ENCODE data around the gene MYRFL.

DNA sequence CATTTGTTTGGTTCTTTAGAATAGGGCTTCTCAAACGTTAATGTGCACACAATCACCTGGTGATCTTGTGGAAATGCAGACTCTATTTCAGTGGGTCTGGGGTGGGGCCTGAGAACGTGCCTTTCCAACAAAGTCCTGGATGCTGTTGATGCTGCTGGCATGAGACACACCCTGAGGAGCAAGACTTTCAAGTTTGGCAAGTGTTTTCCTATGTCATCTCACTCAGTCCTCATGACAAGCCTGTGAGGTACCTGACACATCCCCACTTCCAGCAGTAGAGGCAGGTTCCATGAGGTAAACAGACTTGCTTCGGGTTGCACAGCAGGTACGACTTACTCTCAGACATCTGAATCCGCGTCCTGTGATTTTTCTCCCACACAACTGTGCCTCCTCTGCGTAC is 147.1 kb downstream of the MYRFL start:
- TF ChIP-seq CTCF (IDR thresholded peaks at IDR 0.05; ENCODE audit: control extremely low read depth in 1 of 3, insufficient read depth in 1 of 3, low read depth in 1 of 3, low read length in 3 of 3) = no peak
- TF ChIP-seq GABPA (IDR thresholded peaks at IDR 0.05; ENCODE audit: borderline replicate concordance, insufficient read depth, low read length) = no peak
- TF ChIP-seq NANOG (IDR thresholded peaks at IDR 0.05; ENCODE audit: insufficient read depth, low read depth, low read length, poor library complexity, severe bottlenecking) = no peak
